ENCODE results near the gene HLA-DMA.

Gene HLA-DMA

DNA sequence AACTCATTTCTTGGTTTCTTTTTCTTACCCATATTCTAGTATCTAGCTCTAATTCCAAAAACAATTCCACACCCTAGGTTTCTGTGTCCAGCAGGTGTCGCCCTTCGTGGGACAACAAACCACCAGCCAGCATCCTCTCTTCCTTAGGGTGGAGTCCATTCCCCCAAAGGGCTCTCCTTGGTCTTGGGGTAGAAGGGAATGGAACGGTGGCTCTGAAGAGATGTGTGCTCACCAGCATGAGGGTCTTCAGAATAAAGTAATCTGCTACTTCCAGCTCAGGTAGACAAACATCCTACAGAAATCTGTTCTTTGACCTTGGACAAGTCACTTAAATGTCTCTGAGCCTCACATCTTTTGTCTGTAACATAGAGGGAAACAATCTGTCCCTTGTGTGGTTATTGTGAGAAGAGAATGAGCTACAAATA is 19.2 kb downstream of the HLA-DMA start:
- no peaks in the 10 kb centered on the region for H4K20me1 ChIP-seq (ENCODE audit: low read depth, low read length)
- peak overlapping the region; percentile 55 for H3K27ac ChIP-seq (ENCODE audit: low read depth, low read length)
- no peaks in the 10 kb centered on the region for H3K9me2 ChIP-seq (replicated peaks; ENCODE audit: insufficient read depth, low read length)
- no peaks in the 10 kb centered on the region for H3K9me3 ChIP-seq (ENCODE audit: insufficient read depth, low read length)
- H3F3A ChIP-seq (ENCODE audit: insufficient read depth): peaks cover 56% of the 10 kb centered on the region
- no peak overlapping the region for H3K9ac ChIP-seq (ENCODE audit: low read length)
- no peak overlapping the region for H3K4me3 ChIP-seq (ENCODE audit: insufficient read depth, low read length, poor library complexity, severe bottlenecking)
- peaks cover 31% of the 10 kb centered on the region for H3K36me3 ChIP-seq (ENCODE audit: low read length)
- H3K79me2 ChIP-seq (ENCODE audit: insufficient read depth, low read length): peaks cover 17% of the 10 kb centered on the region
- no peaks in the 10 kb centered on the region for H3K27me3 ChIP-seq (ENCODE audit: low read length)
- no peak for TF ChIP-seq EZH2phosphoT487 (conservative IDR thresholded peaks at IDR 0.05; ENCODE audit: low read length)
- TF ChIP-seq, protein P1, sequence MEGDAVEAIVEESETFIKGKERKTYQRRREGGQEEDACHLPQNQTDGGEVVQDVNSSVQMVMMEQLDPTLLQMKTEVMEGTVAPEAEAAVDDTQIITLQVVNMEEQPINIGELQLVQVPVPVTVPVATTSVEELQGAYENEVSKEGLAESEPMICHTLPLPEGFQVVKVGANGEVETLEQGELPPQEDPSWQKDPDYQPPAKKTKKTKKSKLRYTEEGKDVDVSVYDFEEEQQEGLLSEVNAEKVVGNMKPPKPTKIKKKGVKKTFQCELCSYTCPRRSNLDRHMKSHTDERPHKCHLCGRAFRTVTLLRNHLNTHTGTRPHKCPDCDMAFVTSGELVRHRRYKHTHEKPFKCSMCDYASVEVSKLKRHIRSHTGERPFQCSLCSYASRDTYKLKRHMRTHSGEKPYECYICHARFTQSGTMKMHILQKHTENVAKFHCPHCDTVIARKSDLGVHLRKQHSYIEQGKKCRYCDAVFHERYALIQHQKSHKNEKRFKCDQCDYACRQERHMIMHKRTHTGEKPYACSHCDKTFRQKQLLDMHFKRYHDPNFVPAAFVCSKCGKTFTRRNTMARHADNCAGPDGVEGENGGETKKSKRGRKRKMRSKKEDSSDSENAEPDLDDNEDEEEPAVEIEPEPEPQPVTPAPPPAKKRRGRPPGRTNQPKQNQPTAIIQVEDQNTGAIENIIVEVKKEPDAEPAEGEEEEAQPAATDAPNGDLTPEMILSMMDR (IDR thresholded peaks at IDR 0.05; ENCODE audit: insufficient read depth, low read length, poor library complexity, severe bottlenecking): peak; percentile 99
- no peak overlapping the region for H2AFZ ChIP-seq (ENCODE audit: low read depth, low read length, severe bottlenecking)
- H3K4me2 ChIP-seq (ENCODE audit: low read depth, low read length, poor library complexity, severe bottlenecking): no peak overlapping the region

DNA sequence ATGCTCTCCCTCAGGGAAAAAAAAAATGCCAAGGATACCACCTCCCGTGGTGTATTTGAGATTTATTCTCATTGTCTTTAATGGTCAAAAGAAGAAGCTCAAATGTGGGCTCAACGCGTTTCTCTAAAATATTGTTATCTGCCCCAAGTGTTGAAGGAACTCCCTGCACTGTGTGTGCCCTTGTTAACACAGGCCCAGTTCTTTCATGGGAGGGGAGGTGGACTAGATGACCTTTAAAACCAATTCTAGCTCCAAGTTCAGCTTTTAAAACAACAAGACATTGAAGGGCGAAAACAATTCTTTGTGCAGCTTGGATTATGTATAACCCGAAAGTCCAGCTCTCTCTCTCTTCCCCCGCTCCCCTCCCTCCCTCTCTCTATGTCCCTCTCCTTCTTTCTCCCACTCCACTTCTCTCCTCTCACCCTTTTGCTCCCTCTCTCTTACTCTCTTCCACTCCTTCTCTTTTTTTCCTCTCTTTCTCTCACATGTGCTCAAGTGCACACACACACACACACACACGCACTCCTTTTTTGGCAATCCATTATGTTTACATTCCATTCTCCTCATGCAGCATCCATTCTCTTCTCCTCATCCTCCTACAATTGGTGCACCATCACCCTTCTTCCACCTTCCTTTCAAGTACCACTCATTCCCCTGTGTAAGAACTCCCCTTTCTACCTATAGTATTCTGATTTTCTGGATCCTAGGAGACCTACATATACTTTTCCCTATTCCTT is 20.6 kb downstream of the HLA-DMA start:
- no peak for TF ChIP-seq EZH2phosphoT487 (conservative IDR thresholded peaks at IDR 0.05; ENCODE audit: low read length)
- TF ChIP-seq, protein P1 (IDR thresholded peaks at IDR 0.05; ENCODE audit: insufficient read depth, low read length, poor library complexity, severe bottlenecking): no peak
- peaks cover 17% of the 10 kb centered on the region for H3K36me3 ChIP-seq (ENCODE audit: low read length)
- no peak overlapping the region for H3K27ac ChIP-seq (ENCODE audit: low read depth, low read length)
- no peaks in the 10 kb centered on the region for H3K27me3 ChIP-seq (ENCODE audit: low read length)
- no peak overlapping the region for H3K4me2 ChIP-seq (ENCODE audit: low read depth, low read length, poor library complexity, severe bottlenecking)
- H2AFZ ChIP-seq (ENCODE audit: low read depth, low read length, severe bottlenecking): no peak overlapping the region
- H3K4me3 ChIP-seq (ENCODE audit: insufficient read depth, low read length, poor library complexity, severe bottlenecking): no peak overlapping the region
- H4K20me1 ChIP-seq (ENCODE audit: low read depth, low read length): no peaks in the 10 kb centered on the region
- H3F3A ChIP-seq (ENCODE audit: insufficient read depth): peaks cover 42% of the 10 kb centered on the region
- no peaks in the 10 kb centered on the region for H3K9me3 ChIP-seq (ENCODE audit: insufficient read depth, low read length)
- no peak overlapping the region for H3K9ac ChIP-seq (ENCODE audit: low read length)
- H3K9me2 ChIP-seq (replicated peaks; ENCODE audit: insufficient read depth, low read length): no peaks in the 10 kb centered on the region
- H3K79me2 ChIP-seq (ENCODE audit: insufficient read depth, low read length): peaks cover 4% of the 10 kb centered on the region; the same call in 1 of the 2 replicates

DNA sequence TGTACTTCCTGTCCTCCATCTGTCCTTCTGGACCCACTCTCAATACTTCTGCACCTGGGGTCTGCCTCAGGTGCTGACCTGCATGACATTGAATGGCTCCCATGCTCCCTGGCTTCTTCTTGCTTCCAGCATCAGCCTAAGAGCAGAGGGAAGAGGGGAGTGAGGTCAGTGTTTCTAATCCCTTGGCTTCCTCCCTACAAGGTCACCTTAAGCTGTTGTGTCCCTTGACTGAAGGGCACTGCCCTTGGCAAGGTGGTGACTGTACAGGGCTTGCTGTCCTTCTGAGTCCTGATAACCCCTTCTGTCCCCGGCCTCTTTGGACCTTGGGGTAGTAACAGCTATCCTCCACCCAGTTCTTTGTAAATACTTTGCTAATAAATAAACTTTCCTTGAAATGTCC is 21.7 kb downstream of the HLA-DMA start:
- Histone ChIP-seq H3K9me2 (replicated peaks; ENCODE audit: insufficient read depth, low read length) (no peaks in the 10 kb centered on the region), H3K27me3 (ENCODE audit: low read length) (no peaks in the 10 kb centered on the region), H3K27ac (ENCODE audit: low read depth, low read length) (no peak overlapping the region), H3K9me3 (ENCODE audit: insufficient read depth, low read length) (no peaks in the 10 kb centered on the region), H2AFZ (ENCODE audit: low read depth, low read length, severe bottlenecking) (no peak overlapping the region), H4K20me1 (ENCODE audit: low read depth, low read length) (no peaks in the 10 kb centered on the region), H3K4me3 (ENCODE audit: insufficient read depth, low read length, poor library complexity, severe bottlenecking) (no peak overlapping the region), H3F3A (ENCODE audit: insufficient read depth) (peaks cover 32% of the 10 kb centered on the region), H3K9ac (ENCODE audit: low read length) (no peak overlapping the region), H3K36me3 (ENCODE audit: low read length) (0 out of 2 replicates have a peak, but pooled peaks cover 8% of the 10 kb centered on the region), H3K79me2 (ENCODE audit: insufficient read depth, low read length) (no peaks in the 10 kb centered on the region), H3K4me2 (ENCODE audit: low read depth, low read length, poor library complexity, severe bottlenecking) (no peak overlapping the region)
- TF ChIP-seq EZH2phosphoT487 (conservative IDR thresholded peaks at IDR 0.05; ENCODE audit: low read length): no peak
- TF ChIP-seq, protein P1 (IDR thresholded peaks at IDR 0.05; ENCODE audit: insufficient read depth, low read length, poor library complexity, severe bottlenecking): no peak

All from SU-DHL-6 (cell line).